Thyroid gland (tissue), 4 donors: ENCODE data around the gene LCT.
A peak's percentile ranks its signal among the peaks of the same experiment; 100 is the strongest.

ENCODE experiments used
- POLR2A ChIP-seq, 2 donors: fragments of 450-650 bp; IDR thresholded peaks; one replicate each; pipeline ENCODE4 v1.6.1; 2017; ENCODE audit warnings: antibody characterized with exemption in 2 of 2, mild to moderate bottlenecking in 2 of 2, moderate library complexity in 1 of 2
- TF ChIP-seq, protein P1 (sequence below), 6 experiments: fragments of 200-600 bp in 3 of 6; fragments of 450-650 bp in 3 of 6; sonication (generic) in 3 of 6; IDR thresholded peaks; one replicate each; pipeline ENCODE4 v1.5.1; 2016 to 2019; ENCODE audit warnings: antibody characterized with exemption in 6 of 6, mild to moderate bottlenecking in 2 of 6, inconsistent platforms in 1 of 6, moderate library complexity in 1 of 6

GRCh38 chr2:135741395-135742324 lies 95.3 kb downstream of the LCT start, which contains the start of gene UBXN4:
- TF ChIP-seq, protein P1, sequence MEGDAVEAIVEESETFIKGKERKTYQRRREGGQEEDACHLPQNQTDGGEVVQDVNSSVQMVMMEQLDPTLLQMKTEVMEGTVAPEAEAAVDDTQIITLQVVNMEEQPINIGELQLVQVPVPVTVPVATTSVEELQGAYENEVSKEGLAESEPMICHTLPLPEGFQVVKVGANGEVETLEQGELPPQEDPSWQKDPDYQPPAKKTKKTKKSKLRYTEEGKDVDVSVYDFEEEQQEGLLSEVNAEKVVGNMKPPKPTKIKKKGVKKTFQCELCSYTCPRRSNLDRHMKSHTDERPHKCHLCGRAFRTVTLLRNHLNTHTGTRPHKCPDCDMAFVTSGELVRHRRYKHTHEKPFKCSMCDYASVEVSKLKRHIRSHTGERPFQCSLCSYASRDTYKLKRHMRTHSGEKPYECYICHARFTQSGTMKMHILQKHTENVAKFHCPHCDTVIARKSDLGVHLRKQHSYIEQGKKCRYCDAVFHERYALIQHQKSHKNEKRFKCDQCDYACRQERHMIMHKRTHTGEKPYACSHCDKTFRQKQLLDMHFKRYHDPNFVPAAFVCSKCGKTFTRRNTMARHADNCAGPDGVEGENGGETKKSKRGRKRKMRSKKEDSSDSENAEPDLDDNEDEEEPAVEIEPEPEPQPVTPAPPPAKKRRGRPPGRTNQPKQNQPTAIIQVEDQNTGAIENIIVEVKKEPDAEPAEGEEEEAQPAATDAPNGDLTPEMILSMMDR (IDR thresholded peaks at IDR 0.05): peak in 1 of 6 experiments; percentile 27
- peak; percentile 44 to 94 for TF ChIP-seq POLR2A (IDR thresholded peaks at IDR 0.05)
